Trophoblast cell (in vitro differentiated cells and primary cell): ENCODE data around the gene LBH.

Experiments
- DNase-seq, 2 donors: peaks; one replicate each; pipeline ENCODE4 v3.0.0-alpha.2; 2016
- H2AFZ ChIP-seq: 2 replicates; pipeline ENCODE4 v1.6.1; 2013; ENCODE audit warnings: low read length, moderate library complexity, mild to moderate bottlenecking; ENCODE audit not compliant: insufficient read depth, poor library complexity
- H2AK5ac ChIP-seq: 2 replicates; pipeline ENCODE4 v1.6.1; 2013; ENCODE audit warnings: mild to moderate bottlenecking, low read length
- H2BK120ac ChIP-seq: 2 replicates; pipeline ENCODE4 v1.6.1; 2013; ENCODE audit warnings: low read length, mild to moderate bottlenecking, moderate library complexity; ENCODE audit not compliant: insufficient read depth, poor library complexity
- H2BK12ac ChIP-seq: 2 replicates; pipeline ENCODE4 v1.6.1; 2013; ENCODE audit warnings: mild to moderate bottlenecking, low read length, moderate library complexity
- H2BK5ac ChIP-seq: 2 replicates; pipeline ENCODE4 v1.6.1; 2013; ENCODE audit warnings: low read length, low read depth, moderate library complexity, mild to moderate bottlenecking; ENCODE audit not compliant: poor library complexity
- H3K14ac ChIP-seq: 2 replicates; pipeline ENCODE4 v1.6.1; 2013; ENCODE audit warnings: mild to moderate bottlenecking, low read length
- H3K18ac ChIP-seq: 2 replicates; pipeline ENCODE4 v1.6.1; 2013; ENCODE audit warnings: mild to moderate bottlenecking, low read length
- H3K23ac ChIP-seq: 2 replicates; pipeline ENCODE4 v1.6.1; 2013; ENCODE audit warnings: low read length
- H3K27ac ChIP-seq: 2 replicates; pipeline ENCODE4 v1.5.1; 2013; ENCODE audit warnings: low read depth, mild to moderate bottlenecking, inconsistent platforms, low read length, moderate library complexity
- H3K27me3 ChIP-seq: 2 replicates; pipeline ENCODE4 v1.6.1; 2013; ENCODE audit warnings: inconsistent platforms, mild to moderate bottlenecking, low read length, moderate library complexity; ENCODE audit not compliant: insufficient read depth
- H3K36me3 ChIP-seq, 2 experiments: 1 replicate in 1 of 2; 2 replicates in 1 of 2; pipeline ENCODE4 v1.6.1; 2013; ENCODE audit warnings: low read length in 2 of 2, mild to moderate bottlenecking in 2 of 2, moderate library complexity in 1 of 2; ENCODE audit not compliant: insufficient read depth in 2 of 2, control insufficient read depth in 1 of 2
- H3K4ac ChIP-seq: 2 replicates; pipeline ENCODE4 v1.6.1; 2013; ENCODE audit warnings: low read depth, mild to moderate bottlenecking, low read length, moderate library complexity
- H3K4me1 ChIP-seq, 2 experiments: 1 replicate in 1 of 2; 2 replicates in 1 of 2; pipeline ENCODE4 v1.6.1; 2013; ENCODE audit warnings: low read length in 2 of 2, mild to moderate bottlenecking in 2 of 2, moderate library complexity in 1 of 2; ENCODE audit not compliant: insufficient read depth in 2 of 2, control insufficient read depth in 1 of 2
- H3K4me2 ChIP-seq: 2 replicates; pipeline ENCODE4 v1.6.1; 2013; ENCODE audit warnings: inconsistent platforms, mild to moderate bottlenecking, low read length, moderate library complexity
- H3K4me3 ChIP-seq: 2 replicates; pipeline ENCODE4 v1.5.1; 2013; ENCODE audit warnings: mild to moderate bottlenecking, low read depth, low read length, inconsistent platforms
- H3K79me1 ChIP-seq: one replicate; pipeline ENCODE4 v1.6.1; 2013; ENCODE audit warnings: low read length
- H3K79me2 ChIP-seq: 2 replicates; pipeline ENCODE4 v1.6.1; 2013; ENCODE audit warnings: low read length, mild to moderate bottlenecking; ENCODE audit not compliant: control insufficient read depth, insufficient read depth, poor library complexity
- H3K9ac ChIP-seq: 2 replicates; pipeline ENCODE4 v1.6.1; 2013; ENCODE audit warnings: mild to moderate bottlenecking, low read length
- H3K9me3 ChIP-seq: 2 replicates; pipeline ENCODE4 v1.6.1; 2013; ENCODE audit warnings: low read depth, mild to moderate bottlenecking, control low read depth, inconsistent platforms, low read length; ENCODE audit not compliant: insufficient read depth
- H4K12ac ChIP-seq: 2 replicates; pipeline ENCODE4 v1.6.1; 2013; ENCODE audit warnings: low read depth, mild to moderate bottlenecking, low read length, moderate library complexity
- H4K8ac ChIP-seq: 2 replicates; pipeline ENCODE4 v1.6.1; 2013; ENCODE audit warnings: low read depth, mild to moderate bottlenecking, low read length, moderate library complexity
- H4K91ac ChIP-seq: one replicate; pipeline ENCODE4 v1.6.1; 2013; ENCODE audit warnings: low read depth, mild to moderate bottlenecking, low read length, moderate library complexity
- WGBS: extraction: QIAGEN DNeasy Blood & Tissue Kit; methylation state at CpG from one replicate; pipeline ENCODE4 v1.1.7; 2013; ENCODE audit warnings: missing lambda C conversion rate; ENCODE audit not compliant: insufficient read length, insufficient coverage; ENCODE audit errors: extremely low coverage; 5-methylcytosine and 5-hydroxymethylcytosine counted together

LBH gene

GRCh38 chr2:30235859-30236535 is 4.7 kb downstream of the LBH start:
- H3K4me3 ChIP-seq: no peak overlapping the region
- no peak overlapping the region for H3K4me2 ChIP-seq
- no peak overlapping the region for H3K4ac ChIP-seq
- no peaks in the 10 kb centered on the region for H3K9me3 ChIP-seq
- H3K23ac ChIP-seq: no peak overlapping the region
- H2BK5ac ChIP-seq: no peak overlapping the region
- H2BK12ac ChIP-seq: no peak overlapping the region
- no peak overlapping the region for H2AFZ ChIP-seq
- no peak overlapping the region for H4K8ac ChIP-seq
- H3K14ac ChIP-seq: no peak overlapping the region
- H3K9ac ChIP-seq: no peak overlapping the region
- H4K12ac ChIP-seq: no peak overlapping the region
- H2AK5ac ChIP-seq: no peak overlapping the region
- H4K91ac ChIP-seq: no peak overlapping the region
- WGBS: no CpG with 5 or more reads among the region's 4 CpGs
- no peak overlapping the region for H2BK120ac ChIP-seq
- H3K79me2 ChIP-seq: peaks cover 16% of the 10 kb centered on the region
- H3K18ac ChIP-seq: no peak overlapping the region
- DNase-seq: no peak
- H3K4me1 ChIP-seq: peaks cover 25 to 26% of the 10 kb centered on the region in 2 experiments
- H3K36me3 ChIP-seq: peaks cover 47 to 60% of the 10 kb centered on the region in 2 experiments
- peaks cover 18% of the 10 kb centered on the region for H3K79me1 ChIP-seq
- H3K27ac ChIP-seq: no peak overlapping the region
- H3K27me3 ChIP-seq: no peaks in the 10 kb centered on the region

GRCh38 chr2:30236591-30237238 is 5.4 kb downstream of the LBH start:
- H3K18ac ChIP-seq: no peak overlapping the region
- H3K4me1 ChIP-seq: peaks cover 25 to 26% of the 10 kb centered on the region in 2 experiments
- H2AFZ ChIP-seq: no peak overlapping the region
- H2AK5ac ChIP-seq: no peak overlapping the region
- H3K9me3 ChIP-seq: no peaks in the 10 kb centered on the region
- H3K4me3 ChIP-seq: no peak overlapping the region
- H3K27me3 ChIP-seq: no peaks in the 10 kb centered on the region
- no CpG with 5 or more reads among the region's 8 CpGs for WGBS
- H3K36me3 ChIP-seq: peaks cover 49 to 65% of the 10 kb centered on the region in 2 experiments
- no peak overlapping the region for H3K23ac ChIP-seq
- H2BK120ac ChIP-seq: no peak overlapping the region
- no peak overlapping the region for H3K14ac ChIP-seq
- DNase-seq: no peak
- H3K79me2 ChIP-seq: peaks cover 11% of the 10 kb centered on the region
- no peak overlapping the region for H3K4ac ChIP-seq
- no peak overlapping the region for H3K4me2 ChIP-seq
- H3K27ac ChIP-seq: no peak overlapping the region
- H3K79me1 ChIP-seq: peaks cover 14% of the 10 kb centered on the region
- H3K9ac ChIP-seq: no peak overlapping the region
- H4K8ac ChIP-seq: no peak overlapping the region
- no peak overlapping the region for H4K91ac ChIP-seq
- no peak overlapping the region for H2BK5ac ChIP-seq
- H2BK12ac ChIP-seq: no peak overlapping the region
- no peak overlapping the region for H4K12ac ChIP-seq

DNA sequence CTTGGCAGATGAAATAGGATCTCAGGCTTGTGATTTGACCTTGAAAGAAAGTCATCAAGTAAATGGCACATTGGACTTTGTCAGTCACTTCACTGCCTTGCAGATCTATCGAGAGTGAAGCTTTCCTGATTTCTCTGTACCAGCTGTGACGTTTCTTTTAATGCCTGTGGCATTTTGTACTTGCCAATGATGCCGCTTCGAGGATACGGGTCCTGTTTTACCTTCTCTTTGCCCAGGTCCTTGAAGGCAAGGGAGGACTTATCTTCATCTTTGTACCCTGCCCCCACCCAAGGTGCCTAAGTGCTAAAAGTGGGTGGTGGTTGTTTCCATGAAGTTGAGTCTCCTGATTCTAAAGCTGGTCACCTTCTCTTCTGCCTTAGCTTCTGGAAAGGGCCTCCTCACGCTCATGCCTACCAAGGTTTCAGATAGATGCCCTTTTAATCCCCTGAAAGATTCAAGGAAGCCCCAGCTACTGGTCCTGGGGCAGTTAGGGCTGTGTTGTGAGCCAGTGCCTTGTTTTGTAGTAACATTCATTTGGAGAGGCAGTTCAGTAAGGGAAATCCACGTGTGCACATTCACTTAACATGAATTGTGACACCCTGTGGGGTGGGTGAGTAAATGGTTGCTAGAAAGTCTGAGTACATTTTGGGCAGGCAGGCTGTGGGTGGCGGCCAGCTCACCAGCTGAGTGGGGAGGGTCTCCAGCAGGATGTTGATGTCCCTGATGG is 6.1 kb downstream of the LBH start:
- H4K91ac ChIP-seq: no peak overlapping the region
- H3K4ac ChIP-seq: no peak overlapping the region
- no peak overlapping the region for H2AFZ ChIP-seq
- H3K27me3 ChIP-seq: no peaks in the 10 kb centered on the region
- no peak overlapping the region for H2AK5ac ChIP-seq
- H3K27ac ChIP-seq: no peak overlapping the region
- no peak overlapping the region for H3K9ac ChIP-seq
- no peak overlapping the region for H2BK12ac ChIP-seq
- H3K36me3 ChIP-seq: peaks cover 49 to 65% of the 10 kb centered on the region in 2 experiments
- H4K8ac ChIP-seq: no peak overlapping the region
- H3K4me2 ChIP-seq: no peak overlapping the region
- no peak for DNase-seq
- H3K4me3 ChIP-seq: no peak overlapping the region
- no peak overlapping the region for H2BK120ac ChIP-seq
- H3K79me1 ChIP-seq: peaks cover 8% of the 10 kb centered on the region
- peaks cover 4% of the 10 kb centered on the region for H3K79me2 ChIP-seq
- H3K23ac ChIP-seq: no peak overlapping the region
- peaks cover 25 to 26% of the 10 kb centered on the region in 2 experiments for H3K4me1 ChIP-seq
- WGBS: no CpG with 5 or more reads among the region's 8 CpGs
- no peak overlapping the region for H3K18ac ChIP-seq
- no peak overlapping the region for H3K14ac ChIP-seq
- no peaks in the 10 kb centered on the region for H3K9me3 ChIP-seq
- H4K12ac ChIP-seq: no peak overlapping the region
- no peak overlapping the region for H2BK5ac ChIP-seq

GRCh38 chr2:30237966-30238800 is 6.8 kb downstream of the LBH start:
- peak overlapping the region; percentile 25 for H3K4ac ChIP-seq
- no peaks in the 10 kb centered on the region for H3K79me2 ChIP-seq
- no peak overlapping the region for H3K23ac ChIP-seq
- H4K91ac ChIP-seq: no peak overlapping the region
- H2AFZ ChIP-seq: no peak overlapping the region
- no peak overlapping the region for H3K4me2 ChIP-seq
- no peak overlapping the region for H4K12ac ChIP-seq
- peaks cover 3% of the 10 kb centered on the region for H3K79me1 ChIP-seq
- DNase-seq: no peak
- no peak overlapping the region for H3K4me3 ChIP-seq
- no CpG with 5 or more reads among the region's 13 CpGs for WGBS
- no peak overlapping the region for H2BK5ac ChIP-seq
- H3K14ac ChIP-seq: no peak overlapping the region
- H3K27ac ChIP-seq: no peak overlapping the region
- H3K27me3 ChIP-seq: no peaks in the 10 kb centered on the region
- H2BK12ac ChIP-seq: no peak overlapping the region
- H2BK120ac ChIP-seq: no peak overlapping the region
- H3K18ac ChIP-seq: no peak overlapping the region
- H3K4me1 ChIP-seq: peaks cover 25 to 26% of the 10 kb centered on the region in 2 experiments
- no peak overlapping the region for H2AK5ac ChIP-seq
- H3K9me3 ChIP-seq: no peaks in the 10 kb centered on the region
- peaks cover 49 to 65% of the 10 kb centered on the region in 2 experiments for H3K36me3 ChIP-seq
- H3K9ac ChIP-seq: no peak overlapping the region
- no peak overlapping the region for H4K8ac ChIP-seq
